MM.1S (cell line): ENCODE results near the gene FIS1.

Experiments
- DNase-seq: peaks from one replicate; pipeline ENCODE4 v3.0.0-alpha.2; 2015
- H2AFZ ChIP-seq: fragments of 300-600 bp; sonication (generic); 2 replicates; pipeline ENCODE4 v1.6.0; 2016; ENCODE audit warnings: antibody characterized with exemption, low read length
- H3F3A ChIP-seq: fragments of 300-600 bp; sonication (generic); 2 replicates; pipeline ENCODE4 v1.6.1; 2016; ENCODE audit warnings: mild to moderate bottlenecking, antibody characterized with exemption, low read length, moderate library complexity, mixed read lengths; ENCODE audit not compliant: insufficient read depth
- H3K27ac ChIP-seq: fragments of 300-600 bp; sonication (generic); 2 replicates; pipeline ENCODE4 v1.5.1; 2016; ENCODE audit warnings: mild to moderate bottlenecking, low read length
- H3K27me3 ChIP-seq: fragments of 300-600 bp; sonication (generic); replicated peaks from 2 replicates; pipeline ENCODE4 v1.6.0; 2016; ENCODE audit warnings: low read length; ENCODE audit not compliant: insufficient read depth
- H3K36me3 ChIP-seq: fragments of 300-600 bp; sonication (generic); replicated peaks from 2 replicates; pipeline ENCODE4 v1.6.1; 2016; ENCODE audit warnings: mild to moderate bottlenecking, low read length, mixed read lengths; ENCODE audit not compliant: insufficient read depth
- H3K4me1 ChIP-seq: fragments of 300-600 bp; sonication (generic); 2 replicates; pipeline ENCODE4 v1.6.1; 2016; ENCODE audit warnings: low read length, mixed read lengths
- H3K4me2 ChIP-seq: fragments of 300-600 bp; sonication (generic); 2 replicates; pipeline ENCODE4 v1.6.0; 2016; ENCODE audit warnings: low read depth, low read length
- H3K4me3 ChIP-seq: fragments of 300-600 bp; sonication (generic); 2 replicates; pipeline ENCODE4 v1.5.1; 2016; ENCODE audit warnings: low read length, mixed read lengths
- H3K79me2 ChIP-seq: fragments of 300-600 bp; sonication (generic); 2 replicates; pipeline ENCODE4 v1.6.1; 2016; ENCODE audit warnings: mixed run types, low read length, mixed read lengths
- H3K9ac ChIP-seq: fragments of 300-600 bp; sonication (generic); 2 replicates; pipeline ENCODE4 v1.6.1; 2016; ENCODE audit warnings: low read length, mixed read lengths
- H3K9me2 ChIP-seq: fragments of 300-600 bp; sonication (generic); replicated peaks from 2 replicates; pipeline ENCODE4 v1.6.1; 2016; ENCODE audit warnings: mild to moderate bottlenecking, low read length, mixed read lengths; ENCODE audit not compliant: insufficient read depth
- H3K9me3 ChIP-seq: fragments of 300-600 bp; sonication (generic); replicated peaks from 2 replicates; pipeline ENCODE4 v1.6.1; 2016; ENCODE audit warnings: mild to moderate bottlenecking, low read length, mixed read lengths; ENCODE audit not compliant: insufficient read depth
- H4K20me1 ChIP-seq: fragments of 300-600 bp; sonication (generic); 2 replicates; pipeline ENCODE4 v1.6.1; 2016; ENCODE audit warnings: mild to moderate bottlenecking, low read length, moderate library complexity, mixed read lengths; ENCODE audit not compliant: insufficient read depth
- CTCF ChIP-seq: fragments of 300-600 bp; sonication (generic); IDR thresholded peaks from 2 replicates; pipeline ENCODE4 v1.5.1; 2016; ENCODE audit warnings: antibody characterized with exemption, low read length, mixed read lengths
- EZH2 ChIP-seq: fragments of 300-600 bp; sonication (generic); optimal IDR thresholded peaks from 2 replicates; pipeline ENCODE3; 2017; ENCODE audit warnings: low read depth, mild to moderate bottlenecking, antibody characterized with exemption, low read length, mixed read lengths
- EZH2phosphoT487 ChIP-seq: fragments of 300-600 bp; sonication (generic); IDR thresholded peaks from 2 replicates; pipeline ENCODE4 v1.6.1; 2018; ENCODE audit warnings: antibody characterized with exemption, low read length

FIS1 gene

GRCh38 chr7:101241015-101241363 is 3.9 kb downstream of the FIS1 start:
- Histone ChIP-seq H3K9ac (no peak overlapping the region), H3K4me3 (no peak overlapping the region), H3K27ac (no peak overlapping the region), H3K4me2 (no peak overlapping the region), H3K4me1 (peaks cover 5% of the 10 kb centered on the region; the same call in 1 of the 2 replicates), H3F3A (no peaks in the 10 kb centered on the region), H3K9me3 (no peaks in the 10 kb centered on the region), H3K79me2 (peaks cover 33% of the 10 kb centered on the region), H4K20me1 (no peaks in the 10 kb centered on the region), H3K9me2 (no peaks in the 10 kb centered on the region), H3K36me3 (no peaks in the 10 kb centered on the region), H3K27me3 (no peaks in the 10 kb centered on the region), H2AFZ (no peak overlapping the region)
- no peak for DNase-seq
- no peak for TF ChIP-seq EZH2phosphoT487
- no peak for TF ChIP-seq EZH2
- no peak for TF ChIP-seq CTCF

GRCh38 chr7:101240226-101241014 is 4.5 kb downstream of the FIS1 start:
- H3K79me2 ChIP-seq = peaks cover 27% of the 10 kb centered on the region
- H4K20me1 ChIP-seq = no peaks in the 10 kb centered on the region
- no peaks in the 10 kb centered on the region for H3F3A ChIP-seq
- TF ChIP-seq EZH2phosphoT487 (no peak), EZH2 (no peak), CTCF (no peak)
- no peaks in the 10 kb centered on the region for H3K27me3 ChIP-seq
- H3K4me3 ChIP-seq = no peak overlapping the region
- no peak overlapping the region for H3K4me2 ChIP-seq
- peaks cover 5% of the 10 kb centered on the region; the same call in 1 of the 2 replicates for H3K4me1 ChIP-seq
- no peaks in the 10 kb centered on the region for H3K9me2 ChIP-seq
- DNase-seq = no peak
- H3K27ac ChIP-seq = no peak overlapping the region
- no peak overlapping the region for H2AFZ ChIP-seq
- H3K9ac ChIP-seq = no peak overlapping the region
- no peaks in the 10 kb centered on the region for H3K9me3 ChIP-seq
- H3K36me3 ChIP-seq = no peaks in the 10 kb centered on the region

GRCh38 chr7:101239951-101240220 is 5.0 kb downstream of the FIS1 start:
- Histone ChIP-seq H3K27me3 (no peaks in the 10 kb centered on the region), H2AFZ (no peak overlapping the region), H3K9me2 (no peaks in the 10 kb centered on the region), H3K79me2 (peaks cover 25% of the 10 kb centered on the region), H3K4me2 (no peak overlapping the region), H4K20me1 (no peaks in the 10 kb centered on the region), H3K9ac (no peak overlapping the region), H3K9me3 (no peaks in the 10 kb centered on the region), H3K4me3 (no peak overlapping the region), H3K36me3 (no peaks in the 10 kb centered on the region), H3F3A (no peaks in the 10 kb centered on the region), H3K27ac (no peak overlapping the region), H3K4me1 (peaks cover 5% of the 10 kb centered on the region; the same call in 1 of the 2 replicates)
- no peak for TF ChIP-seq EZH2phosphoT487
- no peak for TF ChIP-seq EZH2
- no peak for TF ChIP-seq CTCF
- DNase-seq = no peak
